BE2C (cell line): ENCODE measurements around the gene ZNF682.
"Not testable (repeated sequence)": the region's sequence is repeated elsewhere in the genome, so short reads cannot be mapped to it uniquely, and the experiment has no call there.

Experiments
- DNase-seq: peaks from one replicate; pipeline ENCODE4 v3.0.0-alpha.2; 2020
- H3K27me3 ChIP-seq: fragments of 250-450 bp; sonication (Bioruptor Pico); 2 replicates; pipeline ENCODE4 v1.5.1; 2020; ENCODE audit warnings: mild to moderate bottlenecking
- H3K36me3 ChIP-seq: fragments of 250-450 bp; sonication (Bioruptor Pico); 2 replicates; pipeline ENCODE4 v1.5.1; 2020; ENCODE audit warnings: mild to moderate bottlenecking
- H3K4me1 ChIP-seq: fragments of 250-450 bp; sonication (Bioruptor Pico); 2 replicates; pipeline ENCODE4 v1.5.1; 2020
- H3K4me3 ChIP-seq: 2 replicates; pipeline ENCODE4 v1.5.1; 2011; ENCODE audit warnings: low read depth, low read length
- H3K9me3 ChIP-seq: fragments of 250-450 bp; sonication (Bioruptor Pico); 2 replicates; pipeline ENCODE4 v1.5.1; 2020
- CTCF ChIP-seq: IDR thresholded peaks from 2 replicates; pipeline ENCODE4 v1.5.1; 2012; ENCODE audit warnings: mild to moderate bottlenecking, low read depth, low read length

Gene ZNF682

GRCh38 chr19:20077791-20078463, 38.6 kb upstream of the ZNF682 start, which contains the start of gene ZNF90:
ZNF90 (plus strand) TSS chr19:20078000; CDS start chr19:20078133, 133 bp downstream.
- no peak; the same call in 1 of the 2 replicates for TF ChIP-seq CTCF
- DNase-seq: peak; percentile 96
- Histone ChIP-seq H3K36me3 (peaks cover 8% of the 10 kb centered on the region), H3K4me3 (peak within 1 kb of the TSS; percentile 67), H3K9me3 (no peaks in the 10 kb centered on the region), H3K27me3 (no peaks in the 10 kb centered on the region), H3K4me1 (no peaks in the 10 kb centered on the region)

GRCh38 chr19:20072936-20073335, 33.6 kb upstream of the ZNF682 start:
- TF ChIP-seq CTCF: no peak
- H3K4me3 ChIP-seq: no peak overlapping the region

GRCh38 chr19:20070691-20071090, 31.4 kb upstream of the ZNF682 start:
- Histone ChIP-seq H3K4me1 (no peaks in the 10 kb centered on the region), H3K36me3 (no peaks in the 10 kb centered on the region), H3K27me3 (no peaks in the 10 kb centered on the region), H3K4me3 (no peak overlapping the region), H3K9me3 (no peaks in the 10 kb centered on the region)
- TF ChIP-seq CTCF: no peak
- DNase-seq: no peak

More at GRCh38 chr19:20072936-20073335, 33.6 kb upstream of the ZNF682 start:
- no peaks in the 10 kb centered on the region for H3K4me1 ChIP-seq
- DNase-seq: no peak
- no peaks in the 10 kb centered on the region for H3K9me3 ChIP-seq
- H3K27me3 ChIP-seq: no peaks in the 10 kb centered on the region
- no peaks in the 10 kb centered on the region for H3K36me3 ChIP-seq

DNA sequence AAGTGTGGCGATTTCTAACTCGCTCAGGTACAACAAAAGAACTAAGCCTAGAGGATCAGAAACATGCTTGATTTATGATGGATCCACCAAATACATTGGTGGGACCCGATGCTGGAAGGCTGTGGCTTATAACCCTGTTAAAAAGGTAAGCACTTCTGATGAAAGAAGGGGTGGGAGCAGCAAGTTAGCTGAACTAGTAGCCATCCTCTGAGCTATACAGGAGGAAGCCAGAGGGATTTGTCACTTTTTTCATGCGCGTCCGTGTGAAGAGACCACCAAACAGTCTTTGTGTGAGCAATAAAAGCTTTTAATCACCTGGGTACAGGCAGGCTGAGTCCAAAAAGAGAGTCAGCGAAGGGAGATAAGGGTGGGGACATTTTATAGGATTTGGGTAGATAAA, 29.3 kb upstream of the ZNF682 start:
- not testable (repeated sequence) for H3K9me3 ChIP-seq, H3K27me3 ChIP-seq, DNase-seq, H3K4me1 ChIP-seq, H3K36me3 ChIP-seq, H3K4me3 ChIP-seq

- Histone ChIP-seq H3K4me3 (no peak overlapping the region), H3K36me3 (no peaks in the 10 kb centered on the region), H3K4me1 (no peaks in the 10 kb centered on the region), H3K9me3 (no peaks in the 10 kb centered on the region), H3K27me3 (no peaks in the 10 kb centered on the region)
- no peak for DNase-seq
- no peak for TF ChIP-seq CTCF
These were observed 28.6 kb upstream of the ZNF682 start for GRCh38 chr19:20067943-20068342.

- Histone ChIP-seq H3K4me1 (no peaks in the 10 kb centered on the region), H3K4me3 (no peak overlapping the region)
These were observed 27.6 kb upstream of the ZNF682 start for GRCh38 chr19:20066861-20067260.

More at GRCh38 chr19:20066861-20067260, 27.6 kb upstream of the ZNF682 start:
- TF ChIP-seq CTCF: no peak
- Histone ChIP-seq H3K9me3 (no peaks in the 10 kb centered on the region), H3K27me3 (no peaks in the 10 kb centered on the region), H3K36me3 (no peaks in the 10 kb centered on the region)
- DNase-seq: no peak
